ENCODE data around the gene HYKK. TPM values are rescaled to one million over a fixed set of nuclear protein-coding genes. Genes with fewer than 3 reads are reported as not detected.

Gene HYKK
- total and polyA plus RNA-seq, 2 donors (not counting 3 experiments of a cell fraction or from before 2014, with no cell fraction given), result 1.0 to 2.1 TPM

DNA sequence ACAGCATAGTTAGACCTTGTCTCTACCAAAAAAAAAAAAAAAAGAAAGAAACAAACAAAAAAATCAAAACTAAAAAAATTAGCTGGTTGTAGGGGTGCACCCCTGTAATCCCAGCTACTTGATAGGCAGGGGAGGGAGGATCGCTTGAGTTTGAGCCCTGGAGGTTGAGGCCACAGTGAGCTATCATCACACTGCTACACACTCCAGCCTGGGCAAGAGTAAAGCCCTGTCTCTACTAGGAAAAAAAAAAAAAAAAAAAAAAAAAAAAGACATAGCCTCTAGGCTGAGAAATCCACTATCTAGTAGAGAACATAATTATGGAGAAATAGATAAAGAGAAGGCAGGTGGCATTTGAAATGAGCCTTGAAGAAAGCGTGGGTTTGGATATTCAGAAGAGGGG is 55.7 kb downstream of the HYKK start:
- Histone ChIP-seq H3K9ac (replicated peaks; ENCODE audit: extremely low read depth, insufficient read depth, low read length) (no peak overlapping the region), H3K27ac (ENCODE audit: insufficient read depth, low read depth, low read length) (no peak overlapping the region), H3K4me3 (replicated peaks in 1 of 3; ENCODE audit: insufficient read depth in 1 of 3, low read depth in 1 of 3, low read length in 3 of 3) (no peak overlapping the region), H3K4me1 (ENCODE audit: control insufficient read depth, extremely low read depth, insufficient read depth, low read length) (peaks cover 12% of the 10 kb centered on the region), H3K36me3 (ENCODE audit: control insufficient read depth in 2 of 2, extremely low read depth in 1 of 2, insufficient read depth in 2 of 2, low read length in 2 of 2) (no peaks in the 10 kb centered on the region), H4K20me1 (replicated peaks; ENCODE audit: control insufficient read depth, extremely low read depth, insufficient read depth, low read length) (no peaks in the 10 kb centered on the region), H3K4me2 (ENCODE audit: insufficient read depth, low read length) (no peak overlapping the region), H3K9me1 (replicated peaks; ENCODE audit: control insufficient read depth, extremely low read depth, insufficient read depth, low read length) (no peaks in the 10 kb centered on the region), H3K9me3 (replicated peaks; ENCODE audit: control insufficient read depth, insufficient read depth, low read length) (no peaks in the 10 kb centered on the region), H3K27me3 (ENCODE audit: control insufficient read depth in 2 of 2, insufficient read depth in 2 of 2, low read length in 2 of 2) (peaks cover 2 to 15% of the 10 kb centered on the region in 2 experiments), H2AFZ (ENCODE audit: low read depth, low read length) (no peak overlapping the region), H3K79me2 (ENCODE audit: control insufficient read depth, insufficient read depth, low read length) (no peaks in the 10 kb centered on the region)
- FAIRE-seq (no peak), DNase-seq (ENCODE audit: low read depth, low spot score) (no peak)
- TF ChIP-seq POLR2A (IDR thresholded peaks at IDR 0.05; ENCODE audit: low read depth, low read length) (no peak), POLR2AphosphoS5 (IDR thresholded peaks at IDR 0.05; ENCODE audit: insufficient read depth, low read depth, low read length) (no peak), MYC (IDR thresholded peaks at IDR 0.05; ENCODE audit: low read depth, low read length) (no peak), FOS (IDR thresholded peaks at IDR 0.05; ENCODE audit: borderline replicate concordance, insufficient read depth, low read length) (no peak), GATA2 (IDR thresholded peaks at IDR 0.05; ENCODE audit: insufficient read depth, insufficient read length, low read depth, low read length) (no peak), JUN (IDR thresholded peaks at IDR 0.05; ENCODE audit: borderline replicate concordance, insufficient read depth, insufficient read length, low read depth) (no peak), EZH2 (IDR thresholded peaks at IDR 0.05; ENCODE audit: borderline replicate concordance, low read depth, low read length, severe bottlenecking) (no peak)
- TF ChIP-seq, protein P1, sequence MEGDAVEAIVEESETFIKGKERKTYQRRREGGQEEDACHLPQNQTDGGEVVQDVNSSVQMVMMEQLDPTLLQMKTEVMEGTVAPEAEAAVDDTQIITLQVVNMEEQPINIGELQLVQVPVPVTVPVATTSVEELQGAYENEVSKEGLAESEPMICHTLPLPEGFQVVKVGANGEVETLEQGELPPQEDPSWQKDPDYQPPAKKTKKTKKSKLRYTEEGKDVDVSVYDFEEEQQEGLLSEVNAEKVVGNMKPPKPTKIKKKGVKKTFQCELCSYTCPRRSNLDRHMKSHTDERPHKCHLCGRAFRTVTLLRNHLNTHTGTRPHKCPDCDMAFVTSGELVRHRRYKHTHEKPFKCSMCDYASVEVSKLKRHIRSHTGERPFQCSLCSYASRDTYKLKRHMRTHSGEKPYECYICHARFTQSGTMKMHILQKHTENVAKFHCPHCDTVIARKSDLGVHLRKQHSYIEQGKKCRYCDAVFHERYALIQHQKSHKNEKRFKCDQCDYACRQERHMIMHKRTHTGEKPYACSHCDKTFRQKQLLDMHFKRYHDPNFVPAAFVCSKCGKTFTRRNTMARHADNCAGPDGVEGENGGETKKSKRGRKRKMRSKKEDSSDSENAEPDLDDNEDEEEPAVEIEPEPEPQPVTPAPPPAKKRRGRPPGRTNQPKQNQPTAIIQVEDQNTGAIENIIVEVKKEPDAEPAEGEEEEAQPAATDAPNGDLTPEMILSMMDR (IDR thresholded peaks at IDR 0.05; ENCODE audit: extremely low read depth in 1 of 2, insufficient read depth in 1 of 2, low read depth in 1 of 2, low read length in 2 of 2), result no peak
- TF ChIP-seq, protein P2, sequence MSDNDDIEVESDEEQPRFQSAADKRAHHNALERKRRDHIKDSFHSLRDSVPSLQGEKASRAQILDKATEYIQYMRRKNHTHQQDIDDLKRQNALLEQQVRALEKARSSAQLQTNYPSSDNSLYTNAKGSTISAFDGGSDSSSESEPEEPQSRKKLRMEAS (IDR thresholded peaks at IDR 0.05; ENCODE audit: insufficient read depth, insufficient read length), result no peak
- intact Hi-C loops (cut with micrococcal nuclease), result no loop called here
- BruUV-seq (replicated peaks), result no TSS peak
- dilution Hi-C loops (cut with MboI; ENCODE audit: extremely low pct_ligation_motif_present, low sequenced_read_pairs), result no loop called here
- CTCF ChIA-PET, result interaction anchor here (0.7 kb wide), 2 partner anchors 18 to 48 kb away, joined by 3 to 4 read pairs; no protein-coding TSS in a partner anchor
- POLR2A ChIA-PET, result interaction anchor here (0.6 kb wide), 1 partner anchor 201 kb away, joined by 3 read pairs; no protein-coding TSS in a partner anchor
